HG03175 (cell line): ENCODE results near the gene DOCK9.
"Not testable (repeated sequence)": the region's sequence is repeated elsewhere in the genome, so short reads cannot be mapped to it uniquely, and the experiment has no call there.

Source experiments
- ATAC-seq: cut with Tn5 transposase; IDR thresholded peaks from one replicate; pipeline ENCODE4 v1.9.1; 2021; ENCODE audit warnings: mild to moderate bottlenecking, moderate library complexity; ENCODE audit not compliant: unreplicated experiment

The DOCK9 gene

GRCh38 chr13:98755729-98756128 lies 222.1 kb downstream of the DOCK9 start:
- no peak for ATAC-seq

GRCh38 chr13:98755116-98755515 lies 222.7 kb downstream of the DOCK9 start:
- no peak for ATAC-seq

- ATAC-seq = not testable (repeated sequence)
Observed at GRCh38 chr13:98754468-98754867, 223.4 kb downstream of the DOCK9 start.

DNA sequence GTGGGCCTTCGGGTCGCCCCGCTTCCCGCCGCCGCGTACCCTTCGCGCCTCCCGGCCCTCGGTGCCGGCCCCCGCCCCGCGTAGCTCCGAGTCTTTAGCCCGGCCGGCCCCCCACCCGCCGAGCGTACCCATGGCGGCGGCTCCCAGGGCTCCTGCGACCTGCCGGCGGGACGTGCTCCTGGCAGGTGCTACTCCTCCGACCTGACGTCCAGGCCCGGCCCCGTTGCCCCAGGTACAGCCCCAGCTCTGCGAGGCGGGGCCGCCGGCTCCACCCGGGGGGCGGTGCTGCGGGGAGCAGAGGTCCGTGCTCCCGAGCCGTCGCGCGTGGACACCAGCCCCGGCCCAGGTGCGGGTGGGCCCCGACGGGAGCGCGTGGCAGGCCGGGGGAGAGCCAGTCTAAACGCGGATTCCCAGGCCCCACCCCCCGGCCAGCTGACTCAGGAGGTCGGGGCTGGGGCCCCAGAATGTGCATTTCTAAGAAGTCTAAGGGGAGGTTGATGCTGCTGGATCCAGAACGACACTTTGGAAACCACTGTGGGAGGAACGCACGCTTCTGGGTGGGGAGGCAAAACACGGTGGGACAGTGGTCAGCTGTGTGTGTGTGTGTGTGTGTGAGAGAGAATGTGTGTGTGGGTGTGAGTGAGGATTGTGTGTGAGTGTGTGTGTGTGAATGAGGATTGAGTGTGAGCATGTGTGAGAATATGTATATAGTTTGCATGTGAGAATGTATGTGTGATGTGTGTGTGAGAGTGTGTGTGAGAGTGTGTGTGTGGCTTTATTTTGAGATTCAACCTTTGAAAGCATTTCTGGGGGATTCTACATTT lies 225.2 kb downstream of the DOCK9 start, which contains the start of gene SLC15A1:
Gene SLC15A1, minus strand, starts transcription at position 206 of the 824 bp plus-strand sequence. Its CDS starts 74 bp downstream, at position 132.
- no peak for ATAC-seq

GRCh38 chr13:98751861-98752466 lies 225.9 kb downstream of the DOCK9 start:
- no peak for ATAC-seq

DNA sequence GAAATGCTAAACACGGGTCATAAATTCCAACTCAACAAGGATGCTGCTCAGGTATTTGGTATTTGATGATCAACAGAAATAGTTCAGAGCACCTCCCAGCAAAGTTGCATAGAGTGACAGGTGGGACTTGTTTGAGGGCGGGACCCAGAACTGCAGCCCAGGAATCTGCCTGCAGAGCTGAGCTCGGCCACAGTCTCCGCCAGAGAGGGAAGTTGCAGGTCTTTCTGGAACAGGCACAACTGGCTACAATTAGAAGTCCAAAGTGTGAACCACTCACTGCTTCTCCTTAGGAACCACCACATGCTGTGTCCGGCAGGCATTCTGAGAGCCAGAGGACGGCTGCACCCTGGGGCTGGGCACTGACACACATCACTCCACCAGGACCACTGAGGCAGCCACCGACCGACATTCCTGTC lies 226.5 kb downstream of the DOCK9 start:
- no peak for ATAC-seq

- ATAC-seq = no peak
Observed at GRCh38 chr13:98749501-98749900, 228.4 kb downstream of the DOCK9 start.

DNA sequence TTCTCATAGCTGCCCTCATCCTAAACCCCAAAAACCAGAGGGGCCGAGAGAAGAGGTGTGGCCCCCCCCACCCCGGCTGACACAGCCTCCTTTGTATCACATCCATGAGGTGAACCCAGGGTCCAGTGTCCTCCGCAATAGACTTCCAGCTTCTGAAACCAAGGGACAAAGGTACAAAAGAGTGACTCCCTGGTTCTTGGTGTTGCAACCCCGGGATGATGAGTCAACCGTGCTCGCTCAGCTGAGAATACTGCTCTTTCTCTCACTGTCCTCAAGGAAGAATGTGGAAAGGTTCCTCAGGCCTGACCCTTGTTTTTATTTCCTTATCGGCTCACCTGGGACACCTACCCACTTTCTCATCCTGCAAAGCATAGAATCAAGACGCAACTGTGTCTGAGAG lies 230.9 kb downstream of the DOCK9 start:
- no peak for ATAC-seq
